ENCODE results near the gene MYO7B. TPM values are rescaled to one million over a fixed set of nuclear protein-coding genes. Genes with fewer than 3 reads are reported as not detected.

Gene MYO7B
- total and polyA plus RNA-seq, 9 of the 15 experiments (the other 6 are each of a cell fraction or from before 2014, with no cell fraction given): 0.08 TPM; not detected in 8

- 1% methylated on average over 10 of the region's 10 CpGs for WGBS (ENCODE audit: insufficient coverage, low coverage, missing lambda C conversion rate)
- 0 out of 2 replicates have a peak, but pooled peaks cover 7% of the 10 kb centered on the region for H4K20me1 ChIP-seq (replicated peaks; ENCODE audit: control insufficient read depth, insufficient read depth, low read length)
- H3K9ac ChIP-seq (ENCODE audit: insufficient read depth in 1 of 2, low read depth in 2 of 2, low read length in 2 of 2): no peak overlapping the region
- in situ Hi-C loops (cut with MboI): no loop called here
- H3K79me2 ChIP-seq (ENCODE audit: control insufficient read depth, insufficient read depth, low read length): no peaks in the 10 kb centered on the region
- ATAC-seq (no peak), FAIRE-seq (no peak), DNase-seq (ENCODE audit: extremely low read depth in 1 of 4, low spot score in 3 of 4) (no peak)
- H3K4me3 ChIP-seq: no peak overlapping the region
- H3K9me1 ChIP-seq (ENCODE audit: control insufficient read depth, insufficient read depth, low read length): peaks cover 3% of the 10 kb centered on the region
- POLR2A ChIA-PET: no interaction called here
- CTCF ChIA-PET (ENCODE audit: low intra/inter-chr PET ratio): no interaction called here
- no peak overlapping the region for H3K27ac ChIP-seq (ENCODE audit: extremely low read depth, low read depth, low read length)
- H3K4me1 ChIP-seq (replicated peaks in 1 of 2; ENCODE audit: control insufficient read depth in 2 of 2, insufficient read depth in 2 of 2, low read length in 2 of 2): peaks cover 0 to 15% of the 10 kb centered on the region in 2 experiments; a peak in 2 of 5 replicates
- intact Hi-C loops (cut with micrococcal nuclease): no loop called here
- TF ChIP-seq SIRT6 (IDR thresholded peaks at IDR 0.05; ENCODE audit: low read depth, low read length) (no peak), ILK (tag; IDR thresholded peaks at IDR 0.05; ENCODE audit: borderline replicate concordance, low read depth) (no peak), PYGO2 (tag; IDR thresholded peaks at IDR 0.05) (no peak), ERF (CRISPR knock-in tag; IDR thresholded peaks at IDR 0.05) (no peak)
- TF ChIP-seq, protein P1, sequence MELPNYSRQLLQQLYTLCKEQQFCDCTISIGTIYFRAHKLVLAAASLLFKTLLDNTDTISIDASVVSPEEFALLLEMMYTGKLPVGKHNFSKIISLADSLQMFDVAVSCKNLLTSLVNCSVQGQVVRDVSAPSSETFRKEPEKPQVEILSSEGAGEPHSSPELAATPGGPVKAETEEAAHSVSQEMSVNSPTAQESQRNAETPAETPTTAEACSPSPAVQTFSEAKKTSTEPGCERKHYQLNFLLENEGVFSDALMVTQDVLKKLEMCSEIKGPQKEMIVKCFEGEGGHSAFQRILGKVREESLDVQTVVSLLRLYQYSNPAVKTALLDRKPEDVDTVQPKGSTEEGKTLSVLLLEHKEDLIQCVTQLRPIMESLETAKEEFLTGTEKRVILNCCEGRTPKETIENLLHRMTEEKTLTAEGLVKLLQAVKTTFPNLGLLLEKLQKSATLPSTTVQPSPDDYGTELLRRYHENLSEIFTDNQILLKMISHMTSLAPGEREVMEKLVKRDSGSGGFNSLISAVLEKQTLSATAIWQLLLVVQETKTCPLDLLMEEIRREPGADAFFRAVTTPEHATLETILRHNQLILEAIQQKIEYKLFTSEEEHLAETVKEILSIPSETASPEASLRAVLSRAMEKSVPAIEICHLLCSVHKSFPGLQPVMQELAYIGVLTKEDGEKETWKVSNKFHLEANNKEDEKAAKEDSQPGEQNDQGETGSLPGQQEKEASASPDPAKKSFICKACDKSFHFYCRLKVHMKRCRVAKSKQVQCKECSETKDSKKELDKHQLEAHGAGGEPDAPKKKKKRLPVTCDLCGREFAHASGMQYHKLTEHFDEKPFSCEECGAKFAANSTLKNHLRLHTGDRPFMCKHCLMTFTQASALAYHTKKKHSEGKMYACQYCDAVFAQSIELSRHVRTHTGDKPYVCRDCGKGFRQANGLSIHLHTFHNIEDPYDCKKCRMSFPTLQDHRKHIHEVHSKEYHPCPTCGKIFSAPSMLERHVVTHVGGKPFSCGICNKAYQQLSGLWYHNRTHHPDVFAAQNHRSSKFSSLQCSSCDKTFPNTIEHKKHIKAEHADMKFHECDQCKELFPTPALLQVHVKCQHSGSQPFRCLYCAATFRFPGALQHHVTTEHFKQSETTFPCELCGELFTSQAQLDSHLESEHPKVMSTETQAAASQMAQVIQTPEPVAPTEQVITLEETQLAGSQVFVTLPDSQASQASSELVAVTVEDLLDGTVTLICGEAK (IDR thresholded peaks at IDR 0.05): no peak
- TF ChIP-seq, protein P1 (CRISPR knock-in tag; IDR thresholded peaks at IDR 0.05): no peak
- no peaks in the 10 kb centered on the region for H3K9me3 ChIP-seq (replicated peaks; ENCODE audit: control insufficient read depth, insufficient read depth, low read depth, low read length)
- no TSS peak for BruUV-seq (replicated peaks)
- H3K4me2 ChIP-seq (ENCODE audit: insufficient read depth, low read length): no peak overlapping the region
- H3K27me3 ChIP-seq (ENCODE audit: control insufficient read depth in 2 of 2, insufficient read depth in 2 of 2, low read length in 2 of 2): peaks cover 56% of the 10 kb centered on the region in 2 experiments
- H3K36me3 ChIP-seq (ENCODE audit: control insufficient read depth, insufficient read depth, low read length): no peaks in the 10 kb centered on the region
- no peak overlapping the region for H2AFZ ChIP-seq (ENCODE audit: low read depth, low read length)
These were observed 134.8 kb downstream of the MYO7B start for GRCh38 chr2:127670055-127670956.

Data from K562 (cell line).